Stimulated activated naive CD8-positive, alpha-beta T cell treated with anti-CD3 and anti-CD28 coated beads, Interleukin-15, Interleukin-2, amounts not matched to agents 100 U/mL and 50 U/mL, for 24 hours (primary cell): ENCODE results near the gene KHNYN.
A peak's percentile ranks its signal among the peaks of the same experiment; 100 is the strongest.
"Not testable (repeated sequence)": the region's sequence is repeated elsewhere in the genome, so short reads cannot be mapped to it uniquely, and the experiment has no call there.

ENCODE experiments used
- ATAC-seq: fragments of 150-1000 bp; cut with Tn5 transposase; one replicate; pipeline ENCODE4 v1.10.0; 2021
- DNase-seq: peaks from one replicate; pipeline ENCODE4 v3.0.0; 2021

KHNYN gene

GRCh38 chr14:24473211-24473610 is 43.5 kb downstream of the KHNYN start:
- DNase-seq = no peak
- ATAC-seq = no peak

GRCh38 chr14:24475261-24475660 is 45.5 kb downstream of the KHNYN start:
- ATAC-seq (no peak), DNase-seq (no peak)

GRCh38 chr14:24479999-24480398 is 50.2 kb downstream of the KHNYN start:
- DNase-seq, ATAC-seq: not testable (repeated sequence)

- ATAC-seq (peak; percentile 65), DNase-seq (peak; percentile 71)
Measured at GRCh38 chr14:24481622-24482324, 52.0 kb downstream of the KHNYN start.

- not testable (repeated sequence) for DNase-seq, ATAC-seq
Measured at GRCh38 chr14:24482699-24483303, 53.0 kb downstream of the KHNYN start.

- ATAC-seq (peak; percentile 83), DNase-seq (no peak)
Measured at GRCh38 chr14:24483604-24484252, 54.0 kb downstream of the KHNYN start.
